Mammary epithelial cell (primary cell): ENCODE results near the gene GPRIN3.

ENCODE experiments used
- CTCF ChIP-seq, 2 donors: IDR thresholded peaks in 1 of 2; conservative IDR thresholded peaks in 1 of 2; 2 replicates each; pipeline ENCODE4 v1.5.1; 2011 to 2012; ENCODE audit warnings: inconsistent platforms in 2 of 2, low read length in 2 of 2, mild to moderate bottlenecking in 2 of 2, control low read depth in 1 of 2, low read depth in 1 of 2; ENCODE audit not compliant: insufficient read depth in 1 of 2; ENCODE audit errors: extremely low read depth in 1 of 2
- EZH2 ChIP-seq: IDR thresholded peaks from 2 replicates; pipeline ENCODE4 v1.6.1; 2012; ENCODE audit warnings: low read length, inconsistent platforms, borderline replicate concordance

DNA sequence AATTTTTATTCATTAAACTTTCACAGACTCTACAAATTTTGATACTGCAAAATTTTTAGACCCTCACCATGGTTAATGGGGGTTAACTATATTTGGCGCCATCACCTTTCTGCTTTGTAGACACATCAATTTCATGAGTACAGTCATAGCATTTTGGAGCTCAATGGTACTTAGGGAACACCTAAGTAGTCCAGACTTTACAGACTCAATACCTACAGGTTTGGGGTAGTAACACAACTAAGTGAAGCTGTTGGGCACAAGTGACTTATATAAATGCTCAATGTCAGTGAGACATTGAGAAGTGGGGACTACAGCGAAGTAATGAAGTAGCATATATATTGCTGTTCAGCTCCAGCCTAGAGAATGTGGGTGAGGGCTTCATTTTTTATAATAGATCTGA, 7.5 kb downstream of the GPRIN3 start:
- TF ChIP-seq CTCF (conservative IDR thresholded peaks at IDR 0.05 in 1 of 2, IDR thresholded peaks at IDR 0.05 in 1 of 2; ENCODE audit: extremely low read depth in 1 of 2, insufficient read depth in 1 of 2, low read depth in 1 of 2, low read length in 2 of 2), result no peak
- no peak for TF ChIP-seq EZH2
